Liver (tissue), 3 donors: Measurements from ENCODE around the gene ZSCAN1.

ENCODE experiments used
- EGR1 ChIP-seq, 2 donors: IDR thresholded peaks; 2 replicates each; pipeline ENCODE4 v1.6.1; 2016 to 2018; ENCODE audit warnings: antibody characterized with exemption in 2 of 2, low read depth in 2 of 2
- GABPA ChIP-seq, 2 donors: IDR thresholded peaks in 1 of 2; conservative IDR thresholded peaks in 1 of 2; 2 replicates each; pipeline ENCODE4 v1.6.1; 2016; ENCODE audit warnings: antibody characterized with exemption in 2 of 2, mild to moderate bottlenecking in 1 of 2, moderate library complexity in 1 of 2
- HNF4A ChIP-seq, 2 donors: conservative IDR thresholded peaks; 2 replicates each; pipeline ENCODE4 v1.6.1; 2016; ENCODE audit warnings: antibody characterized with exemption in 2 of 2, mild to moderate bottlenecking in 2 of 2
- JUND ChIP-seq, 2 donors: IDR thresholded peaks; 2 replicates each; pipeline ENCODE4 v1.6.1; 2016; ENCODE audit warnings: antibody characterized with exemption in 2 of 2
- MAX ChIP-seq: IDR thresholded peaks from 2 replicates; pipeline ENCODE4 v1.6.1; 2016; ENCODE audit warnings: antibody characterized with exemption
- NR2F2 ChIP-seq: IDR thresholded peaks from 2 replicates; pipeline ENCODE4 v1.6.1; 2016; ENCODE audit warnings: antibody characterized with exemption
- SP1 ChIP-seq: IDR thresholded peaks from 2 replicates; pipeline ENCODE4 v1.6.1; 2018; ENCODE audit warnings: antibody characterized with exemption, mild to moderate bottlenecking
- YY1 ChIP-seq: IDR thresholded peaks from 2 replicates; pipeline ENCODE4 v1.6.1; 2016; ENCODE audit warnings: antibody characterized with exemption, mild to moderate bottlenecking
- TF ChIP-seq, protein P1 (sequence below): fragments of 150-350 bp; IDR thresholded peaks from 2 replicates; pipeline ENCODE4 v1.5.1; 2017; ENCODE audit warnings: improper control_type of control experiment, low read depth, low read length; ENCODE audit not compliant: missing input control
- TF ChIP-seq, protein P2 (sequence below): IDR thresholded peaks from 2 replicates; pipeline ENCODE4 v1.6.1; 2016; ENCODE audit warnings: antibody characterized with exemption
- TF ChIP-seq, protein P3 (sequence below): IDR thresholded peaks from 2 replicates; pipeline ENCODE4 v1.6.1; 2016; ENCODE audit warnings: antibody characterized with exemption, mild to moderate bottlenecking
- donor health status: healthy.
- donor health status: healthy.

DNA sequence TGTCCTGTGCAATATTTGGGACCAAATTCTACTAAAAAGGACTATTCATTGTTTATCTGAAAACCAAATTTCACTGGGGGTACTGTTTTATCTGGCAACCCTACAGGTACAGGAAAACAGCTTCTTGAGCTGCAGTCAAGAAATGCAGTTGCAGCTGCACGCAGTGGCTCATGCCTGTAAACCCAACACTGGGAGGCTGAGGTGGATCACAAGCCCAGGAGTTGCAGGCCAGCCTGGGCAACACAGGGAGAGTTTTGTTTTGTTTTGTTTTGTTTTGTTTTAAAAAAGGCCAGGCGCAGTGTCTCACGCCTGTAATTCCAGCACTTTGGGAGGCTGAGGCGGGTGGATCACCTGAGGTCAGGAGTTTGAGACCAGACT lies 11.6 kb upstream of the ZSCAN1 start:
- TF ChIP-seq MAX: no peak
- TF ChIP-seq, protein P1, sequence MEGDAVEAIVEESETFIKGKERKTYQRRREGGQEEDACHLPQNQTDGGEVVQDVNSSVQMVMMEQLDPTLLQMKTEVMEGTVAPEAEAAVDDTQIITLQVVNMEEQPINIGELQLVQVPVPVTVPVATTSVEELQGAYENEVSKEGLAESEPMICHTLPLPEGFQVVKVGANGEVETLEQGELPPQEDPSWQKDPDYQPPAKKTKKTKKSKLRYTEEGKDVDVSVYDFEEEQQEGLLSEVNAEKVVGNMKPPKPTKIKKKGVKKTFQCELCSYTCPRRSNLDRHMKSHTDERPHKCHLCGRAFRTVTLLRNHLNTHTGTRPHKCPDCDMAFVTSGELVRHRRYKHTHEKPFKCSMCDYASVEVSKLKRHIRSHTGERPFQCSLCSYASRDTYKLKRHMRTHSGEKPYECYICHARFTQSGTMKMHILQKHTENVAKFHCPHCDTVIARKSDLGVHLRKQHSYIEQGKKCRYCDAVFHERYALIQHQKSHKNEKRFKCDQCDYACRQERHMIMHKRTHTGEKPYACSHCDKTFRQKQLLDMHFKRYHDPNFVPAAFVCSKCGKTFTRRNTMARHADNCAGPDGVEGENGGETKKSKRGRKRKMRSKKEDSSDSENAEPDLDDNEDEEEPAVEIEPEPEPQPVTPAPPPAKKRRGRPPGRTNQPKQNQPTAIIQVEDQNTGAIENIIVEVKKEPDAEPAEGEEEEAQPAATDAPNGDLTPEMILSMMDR: no peak
- TF ChIP-seq, protein P2, sequence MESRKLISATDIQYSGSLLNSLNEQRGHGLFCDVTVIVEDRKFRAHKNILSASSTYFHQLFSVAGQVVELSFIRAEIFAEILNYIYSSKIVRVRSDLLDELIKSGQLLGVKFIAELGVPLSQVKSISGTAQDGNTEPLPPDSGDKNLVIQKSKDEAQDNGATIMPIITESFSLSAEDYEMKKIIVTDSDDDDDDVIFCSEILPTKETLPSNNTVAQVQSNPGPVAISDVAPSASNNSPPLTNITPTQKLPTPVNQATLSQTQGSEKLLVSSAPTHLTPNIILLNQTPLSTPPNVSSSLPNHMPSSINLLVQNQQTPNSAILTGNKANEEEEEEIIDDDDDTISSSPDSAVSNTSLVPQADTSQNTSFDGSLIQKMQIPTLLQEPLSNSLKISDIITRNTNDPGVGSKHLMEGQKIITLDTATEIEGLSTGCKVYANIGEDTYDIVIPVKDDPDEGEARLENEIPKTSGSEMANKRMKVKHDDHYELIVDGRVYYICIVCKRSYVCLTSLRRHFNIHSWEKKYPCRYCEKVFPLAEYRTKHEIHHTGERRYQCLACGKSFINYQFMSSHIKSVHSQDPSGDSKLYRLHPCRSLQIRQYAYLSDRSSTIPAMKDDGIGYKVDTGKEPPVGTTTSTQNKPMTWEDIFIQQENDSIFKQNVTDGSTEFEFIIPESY: no peak
- TF ChIP-seq HNF4A (conservative IDR thresholded peaks at IDR 0.05): no peak
- no peak for TF ChIP-seq JUND (IDR thresholded peaks at IDR 0.05)
- TF ChIP-seq SP1: no peak
- TF ChIP-seq GABPA (IDR thresholded peaks at IDR 0.05 in 1 of 2, conservative IDR thresholded peaks at IDR 0.05 in 1 of 2): no peak
- TF ChIP-seq YY1: no peak
- TF ChIP-seq, protein P3, sequence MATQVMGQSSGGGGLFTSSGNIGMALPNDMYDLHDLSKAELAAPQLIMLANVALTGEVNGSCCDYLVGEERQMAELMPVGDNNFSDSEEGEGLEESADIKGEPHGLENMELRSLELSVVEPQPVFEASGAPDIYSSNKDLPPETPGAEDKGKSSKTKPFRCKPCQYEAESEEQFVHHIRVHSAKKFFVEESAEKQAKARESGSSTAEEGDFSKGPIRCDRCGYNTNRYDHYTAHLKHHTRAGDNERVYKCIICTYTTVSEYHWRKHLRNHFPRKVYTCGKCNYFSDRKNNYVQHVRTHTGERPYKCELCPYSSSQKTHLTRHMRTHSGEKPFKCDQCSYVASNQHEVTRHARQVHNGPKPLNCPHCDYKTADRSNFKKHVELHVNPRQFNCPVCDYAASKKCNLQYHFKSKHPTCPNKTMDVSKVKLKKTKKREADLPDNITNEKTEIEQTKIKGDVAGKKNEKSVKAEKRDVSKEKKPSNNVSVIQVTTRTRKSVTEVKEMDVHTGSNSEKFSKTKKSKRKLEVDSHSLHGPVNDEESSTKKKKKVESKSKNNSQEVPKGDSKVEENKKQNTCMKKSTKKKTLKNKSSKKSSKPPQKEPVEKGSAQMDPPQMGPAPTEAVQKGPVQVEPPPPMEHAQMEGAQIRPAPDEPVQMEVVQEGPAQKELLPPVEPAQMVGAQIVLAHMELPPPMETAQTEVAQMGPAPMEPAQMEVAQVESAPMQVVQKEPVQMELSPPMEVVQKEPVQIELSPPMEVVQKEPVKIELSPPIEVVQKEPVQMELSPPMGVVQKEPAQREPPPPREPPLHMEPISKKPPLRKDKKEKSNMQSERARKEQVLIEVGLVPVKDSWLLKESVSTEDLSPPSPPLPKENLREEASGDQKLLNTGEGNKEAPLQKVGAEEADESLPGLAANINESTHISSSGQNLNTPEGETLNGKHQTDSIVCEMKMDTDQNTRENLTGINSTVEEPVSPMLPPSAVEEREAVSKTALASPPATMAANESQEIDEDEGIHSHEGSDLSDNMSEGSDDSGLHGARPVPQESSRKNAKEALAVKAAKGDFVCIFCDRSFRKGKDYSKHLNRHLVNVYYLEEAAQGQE: no peak
- TF ChIP-seq EGR1 (IDR thresholded peaks at IDR 0.05; ENCODE audit: low read depth in 2 of 2): no peak
- no peak for TF ChIP-seq NR2F2
